HS-5 (cell line): Measurements from ENCODE around the gene FCER1G.

Experiments used
- DNase-seq: peaks from one replicate; pipeline ENCODE4 v3.0.0-alpha.2; 2012; ENCODE audit warnings: low read depth

FCER1G gene

DNA sequence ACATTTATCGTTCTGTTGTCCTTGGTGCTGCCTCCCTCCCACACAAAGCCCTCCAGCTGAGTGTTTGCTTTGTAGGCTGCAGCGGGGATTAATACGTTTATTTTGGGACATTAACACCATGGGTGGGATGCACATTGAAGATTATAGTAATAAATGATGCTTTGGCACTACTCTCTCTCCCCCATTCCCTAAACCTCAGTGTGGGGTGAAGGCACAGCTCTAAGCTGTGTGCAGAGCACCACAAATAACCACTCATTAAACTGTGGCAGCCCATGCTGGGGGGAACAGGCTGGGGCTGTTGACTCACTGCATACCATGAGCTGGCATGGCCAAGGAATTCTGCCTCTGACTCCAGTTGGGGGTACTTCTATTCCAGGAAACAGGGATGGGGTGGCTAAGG lies 51.1 kb downstream of the FCER1G start:
- DNase-seq = no peak

DNA sequence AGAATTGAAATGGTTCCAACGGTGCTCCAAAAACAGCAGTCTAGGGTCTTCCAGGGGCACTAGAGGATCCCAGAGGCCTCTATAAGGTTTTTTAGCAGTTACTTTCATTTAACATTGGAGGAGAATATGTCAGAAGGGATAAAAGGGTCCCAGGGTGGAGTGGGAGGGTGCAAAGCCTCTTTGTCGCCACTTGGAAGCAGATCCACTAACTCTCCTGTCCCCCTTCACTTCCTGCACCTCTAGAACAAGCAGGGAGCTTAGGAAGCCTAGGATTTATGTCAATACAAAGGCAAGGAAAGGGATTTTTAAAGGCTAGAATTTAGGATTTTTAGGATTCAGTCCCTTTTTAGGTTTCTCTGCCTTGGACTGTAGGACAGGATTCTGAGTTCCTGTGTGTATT lies 51.7 kb downstream of the FCER1G start:
- DNase-seq = no peak

DNA sequence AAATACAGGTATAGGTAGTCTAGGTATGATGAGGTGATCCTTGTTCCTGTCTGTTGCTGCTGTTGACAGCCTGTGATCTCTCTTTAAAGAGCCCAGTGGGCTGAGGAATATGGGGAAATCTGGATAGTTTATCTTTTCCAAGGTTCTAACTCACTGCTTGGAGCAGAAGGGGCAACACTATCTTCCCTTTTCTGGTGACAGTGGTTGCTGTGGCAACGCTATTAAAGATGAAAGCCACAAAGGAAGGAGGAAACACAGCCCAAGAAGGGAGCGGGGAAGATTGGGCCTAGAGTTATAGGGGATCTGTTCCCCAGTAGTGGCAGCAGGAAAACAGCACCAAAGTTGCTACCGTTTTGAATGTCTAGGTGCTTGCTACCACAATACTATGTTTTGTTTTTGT lies 52.2 kb downstream of the FCER1G start:
- DNase-seq = no peak
